Sigmoid colon (tissue), 4 donors: Measurements from ENCODE around the gene ZDHHC22.

Experiments used
- EP300 ChIP-seq, 4 donors: sonication (generic); formaldehyde crosslinking; IDR thresholded peaks; one replicate each; pipeline ENCODE4 v1.6.1; 2017; ENCODE audit warnings: antibody characterized with exemption in 4 of 4
- POLR2A ChIP-seq, 2 donors: fragments of 450-650 bp; IDR thresholded peaks; one replicate each; pipeline ENCODE4 v1.6.1; 2016; ENCODE audit warnings: antibody characterized with exemption in 2 of 2, mild to moderate bottlenecking in 2 of 2, moderate library complexity in 2 of 2
- POLR2AphosphoS5 ChIP-seq, 4 donors: sonication (generic); formaldehyde crosslinking; IDR thresholded peaks; one replicate each; pipeline ENCODE4 v1.6.1; 2017; ENCODE audit warnings: antibody characterized with exemption in 4 of 4
- TF ChIP-seq, protein P1 (sequence below), 4 experiments: fragments of 450-650 bp in 3 of 4; fragments of 200-600 bp in 1 of 4; IDR thresholded peaks; one replicate each; pipeline ENCODE4 v1.5.1; 2016 to 2019; ENCODE audit warnings: antibody characterized with exemption in 4 of 4, mild to moderate bottlenecking in 3 of 4, moderate library complexity in 2 of 4

DNA sequence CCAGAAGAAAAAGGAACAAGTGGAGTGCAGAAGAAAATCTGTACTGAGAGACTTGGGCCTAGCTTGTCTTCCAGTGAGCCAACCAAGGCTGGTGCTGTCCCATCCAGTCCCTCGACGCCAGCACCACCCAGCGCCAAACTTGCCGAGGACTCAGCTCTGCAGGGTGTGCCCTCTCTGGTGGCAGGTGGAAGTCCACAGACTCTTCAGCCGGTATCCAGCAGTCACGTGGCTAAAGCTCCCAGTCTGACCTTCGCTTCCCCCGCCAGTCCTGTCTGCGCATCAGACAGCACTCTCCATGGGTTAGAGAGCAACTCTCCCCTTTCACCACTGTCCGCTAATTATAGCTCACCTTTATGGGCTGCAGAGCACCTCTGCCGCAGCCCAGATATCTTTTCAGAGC is 27.9 kb downstream of the ZDHHC22 start:
- TF ChIP-seq EP300 (IDR thresholded peaks at IDR 0.05) (no peak), POLR2AphosphoS5 (IDR thresholded peaks at IDR 0.05) (no peak), POLR2A (IDR thresholded peaks at IDR 0.05) (no peak)
- TF ChIP-seq, protein P1, sequence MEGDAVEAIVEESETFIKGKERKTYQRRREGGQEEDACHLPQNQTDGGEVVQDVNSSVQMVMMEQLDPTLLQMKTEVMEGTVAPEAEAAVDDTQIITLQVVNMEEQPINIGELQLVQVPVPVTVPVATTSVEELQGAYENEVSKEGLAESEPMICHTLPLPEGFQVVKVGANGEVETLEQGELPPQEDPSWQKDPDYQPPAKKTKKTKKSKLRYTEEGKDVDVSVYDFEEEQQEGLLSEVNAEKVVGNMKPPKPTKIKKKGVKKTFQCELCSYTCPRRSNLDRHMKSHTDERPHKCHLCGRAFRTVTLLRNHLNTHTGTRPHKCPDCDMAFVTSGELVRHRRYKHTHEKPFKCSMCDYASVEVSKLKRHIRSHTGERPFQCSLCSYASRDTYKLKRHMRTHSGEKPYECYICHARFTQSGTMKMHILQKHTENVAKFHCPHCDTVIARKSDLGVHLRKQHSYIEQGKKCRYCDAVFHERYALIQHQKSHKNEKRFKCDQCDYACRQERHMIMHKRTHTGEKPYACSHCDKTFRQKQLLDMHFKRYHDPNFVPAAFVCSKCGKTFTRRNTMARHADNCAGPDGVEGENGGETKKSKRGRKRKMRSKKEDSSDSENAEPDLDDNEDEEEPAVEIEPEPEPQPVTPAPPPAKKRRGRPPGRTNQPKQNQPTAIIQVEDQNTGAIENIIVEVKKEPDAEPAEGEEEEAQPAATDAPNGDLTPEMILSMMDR (IDR thresholded peaks at IDR 0.05): no peak
